T-helper 2 cell treated with Interferon-gamma antibody and Interleukin-4, amounts not matched to agents 5 μg/mL and 100 μg/mL, for 36 hours (primary cell): Measurements from ENCODE around the gene PTBP2.

Experiments
- DNase-seq: peaks from one replicate; pipeline ENCODE4 v3.0.0; 2021; ENCODE audit warnings: low spot score
- H3K27ac Mint-ChIP-seq: one replicate; pipeline ENCODE4 v1.8.0; 2021; ENCODE audit warnings: mild to moderate bottlenecking, mixed read lengths
- H3K27me3 Mint-ChIP-seq: one replicate; pipeline ENCODE4 v1.8.0; 2021; ENCODE audit warnings: low read depth, mixed read lengths
- H3K36me3 Mint-ChIP-seq: one replicate; pipeline ENCODE4 v1.8.0; 2021; ENCODE audit warnings: low read depth, mixed read lengths
- H3K4me1 Mint-ChIP-seq: one replicate; pipeline ENCODE4 v1.8.0; 2021; ENCODE audit warnings: low read depth, mixed read lengths
- H3K4me3 Mint-ChIP-seq: one replicate; pipeline ENCODE4 v1.8.0; 2022; ENCODE audit warnings: mild to moderate bottlenecking, moderate library complexity, mixed read lengths
- H3K9me3 Mint-ChIP-seq: one replicate; pipeline ENCODE4 v1.8.0; 2021; ENCODE audit warnings: mixed read lengths

Gene PTBP2

GRCh38 chr1:96815914-96816313 is 94.3 kb downstream of the PTBP2 start:
- DNase-seq, result no peak
- Mint-ChIP-seq H3K27ac (no peak overlapping the region), H3K4me3 (no peak overlapping the region), H3K36me3 (peaks cover 36% of the 10 kb centered on the region), H3K9me3 (no peaks in the 10 kb centered on the region), H3K4me1 (peaks cover 9% of the 10 kb centered on the region), H3K27me3 (no peaks in the 10 kb centered on the region)

GRCh38 chr1:96820107-96820506 is 98.5 kb downstream of the PTBP2 start:
- Mint-ChIP-seq H3K27me3 (no peaks in the 10 kb centered on the region), H3K4me1 (peaks cover 9% of the 10 kb centered on the region), H3K9me3 (no peaks in the 10 kb centered on the region), H3K36me3 (peaks cover 11% of the 10 kb centered on the region), H3K27ac (no peak overlapping the region), H3K4me3 (no peak overlapping the region)
- no peak for DNase-seq

GRCh38 chr1:96820671-96821070 is 99.1 kb downstream of the PTBP2 start:
- no peak overlapping the region for H3K4me3 Mint-ChIP-seq
- no peaks in the 10 kb centered on the region for H3K9me3 Mint-ChIP-seq
- peaks cover 10% of the 10 kb centered on the region for H3K36me3 Mint-ChIP-seq
- no peak for DNase-seq
- no peak overlapping the region for H3K27ac Mint-ChIP-seq
- H3K4me1 Mint-ChIP-seq, result peaks cover 9% of the 10 kb centered on the region
- no peaks in the 10 kb centered on the region for H3K27me3 Mint-ChIP-seq

- no peak overlapping the region for H3K4me3 Mint-ChIP-seq
- peaks cover 5% of the 10 kb centered on the region for H3K4me1 Mint-ChIP-seq
- H3K27ac Mint-ChIP-seq, result no peak overlapping the region
- DNase-seq, result no peak
- H3K9me3 Mint-ChIP-seq, result no peaks in the 10 kb centered on the region
- peaks cover 8% of the 10 kb centered on the region for H3K36me3 Mint-ChIP-seq
- H3K27me3 Mint-ChIP-seq, result no peaks in the 10 kb centered on the region
Measured at GRCh38 chr1:96825231-96825630, 103.6 kb downstream of the PTBP2 start.

- Mint-ChIP-seq H3K27me3 (no peaks in the 10 kb centered on the region), H3K4me1 (no peaks in the 10 kb centered on the region), H3K9me3 (no peaks in the 10 kb centered on the region), H3K36me3 (peaks cover 2% of the 10 kb centered on the region), H3K4me3 (no peak overlapping the region), H3K27ac (no peak overlapping the region)
- DNase-seq, result no peak
Measured at GRCh38 chr1:96825950-96826576, 104.5 kb downstream of the PTBP2 start.

- no peak for DNase-seq
- H3K4me3 Mint-ChIP-seq, result no peak overlapping the region
- no peaks in the 10 kb centered on the region for H3K9me3 Mint-ChIP-seq
- H3K36me3 Mint-ChIP-seq, result no peaks in the 10 kb centered on the region
- H3K27me3 Mint-ChIP-seq, result no peaks in the 10 kb centered on the region
- H3K4me1 Mint-ChIP-seq, result no peaks in the 10 kb centered on the region
- no peak overlapping the region for H3K27ac Mint-ChIP-seq
Measured at GRCh38 chr1:96833376-96833775, 111.8 kb downstream of the PTBP2 start.

GRCh38 chr1:96834986-96835385 is 113.4 kb downstream of the PTBP2 start:
- H3K4me1 Mint-ChIP-seq, result no peaks in the 10 kb centered on the region
- no peaks in the 10 kb centered on the region for H3K9me3 Mint-ChIP-seq
- no peak overlapping the region for H3K4me3 Mint-ChIP-seq
- H3K27me3 Mint-ChIP-seq, result no peaks in the 10 kb centered on the region
- H3K27ac Mint-ChIP-seq, result no peak overlapping the region
- no peak for DNase-seq
- H3K36me3 Mint-ChIP-seq, result no peaks in the 10 kb centered on the region

GRCh38 chr1:96837057-96837780 is 115.6 kb downstream of the PTBP2 start:
- DNase-seq, result no peak
- no peak overlapping the region for H3K27ac Mint-ChIP-seq
- H3K9me3 Mint-ChIP-seq, result no peaks in the 10 kb centered on the region
- H3K4me1 Mint-ChIP-seq, result no peaks in the 10 kb centered on the region
- H3K27me3 Mint-ChIP-seq, result no peaks in the 10 kb centered on the region
- no peak overlapping the region for H3K4me3 Mint-ChIP-seq
- H3K36me3 Mint-ChIP-seq, result no peaks in the 10 kb centered on the region

- Mint-ChIP-seq H3K27me3 (no peaks in the 10 kb centered on the region), H3K4me1 (no peaks in the 10 kb centered on the region), H3K9me3 (no peaks in the 10 kb centered on the region), H3K27ac (no peak overlapping the region), H3K4me3 (no peak overlapping the region), H3K36me3 (no peaks in the 10 kb centered on the region)
- DNase-seq, result no peak
Measured at GRCh38 chr1:96837781-96838216, 116.2 kb downstream of the PTBP2 start.

- Mint-ChIP-seq H3K27me3 (no peaks in the 10 kb centered on the region), H3K27ac (no peak overlapping the region), H3K4me3 (no peak overlapping the region), H3K9me3 (no peaks in the 10 kb centered on the region), H3K4me1 (peaks cover 1% of the 10 kb centered on the region), H3K36me3 (no peaks in the 10 kb centered on the region)
- no peak for DNase-seq
Measured at GRCh38 chr1:96840396-96840795, 118.8 kb downstream of the PTBP2 start.

GRCh38 chr1:96842215-96842614 is 120.6 kb downstream of the PTBP2 start:
- no peak for DNase-seq
- Mint-ChIP-seq H3K4me1 (peaks cover 1% of the 10 kb centered on the region), H3K9me3 (no peaks in the 10 kb centered on the region), H3K27me3 (no peaks in the 10 kb centered on the region), H3K36me3 (no peaks in the 10 kb centered on the region), H3K4me3 (no peak overlapping the region), H3K27ac (no peak overlapping the region)

- H3K27me3 Mint-ChIP-seq, result no peaks in the 10 kb centered on the region
- H3K4me1 Mint-ChIP-seq, result peaks cover 1% of the 10 kb centered on the region
- H3K4me3 Mint-ChIP-seq, result no peak overlapping the region
- no peaks in the 10 kb centered on the region for H3K9me3 Mint-ChIP-seq
- no peak for DNase-seq
- H3K36me3 Mint-ChIP-seq, result no peaks in the 10 kb centered on the region
- no peak overlapping the region for H3K27ac Mint-ChIP-seq
Measured at GRCh38 chr1:96843196-96843595, 121.6 kb downstream of the PTBP2 start.

GRCh38 chr1:96843601-96844000 is 122.0 kb downstream of the PTBP2 start:
- Mint-ChIP-seq H3K27me3 (no peaks in the 10 kb centered on the region), H3K9me3 (no peaks in the 10 kb centered on the region), H3K27ac (no peak overlapping the region), H3K4me3 (no peak overlapping the region), H3K4me1 (peaks cover 1% of the 10 kb centered on the region), H3K36me3 (no peaks in the 10 kb centered on the region)
- no peak for DNase-seq

GRCh38 chr1:96845464-96845863 is 123.9 kb downstream of the PTBP2 start:
- Mint-ChIP-seq H3K36me3 (no peaks in the 10 kb centered on the region), H3K9me3 (no peaks in the 10 kb centered on the region), H3K4me1 (peaks cover 1% of the 10 kb centered on the region), H3K27me3 (no peaks in the 10 kb centered on the region), H3K4me3 (no peak overlapping the region), H3K27ac (no peak overlapping the region)
- peak; percentile 9 for DNase-seq

GRCh38 chr1:96861836-96862235 is 140.3 kb downstream of the PTBP2 start:
- H3K36me3 Mint-ChIP-seq, result no peaks in the 10 kb centered on the region
- H3K4me3 Mint-ChIP-seq, result no peak overlapping the region
- no peaks in the 10 kb centered on the region for H3K27me3 Mint-ChIP-seq
- H3K27ac Mint-ChIP-seq, result no peak overlapping the region
- H3K9me3 Mint-ChIP-seq, result no peaks in the 10 kb centered on the region
- no peaks in the 10 kb centered on the region for H3K4me1 Mint-ChIP-seq
- DNase-seq, result no peak
